IMR-90 (cell line): Measurements from ENCODE around the gene MOB2.

Experiments used
- RFX5 ChIP-seq: IDR thresholded peaks from 2 replicates; pipeline ENCODE4 v1.8.0; 2012; ENCODE audit warnings: low read depth, mild to moderate bottlenecking, low read length, moderate library complexity
- TF ChIP-seq, protein P1 (sequence below): conservative IDR thresholded peaks from 2 replicates; pipeline ENCODE4 v1.5.1; 2012; ENCODE audit warnings: mild to moderate bottlenecking, low read depth, low read length, improper control_type of control experiment

DNA sequence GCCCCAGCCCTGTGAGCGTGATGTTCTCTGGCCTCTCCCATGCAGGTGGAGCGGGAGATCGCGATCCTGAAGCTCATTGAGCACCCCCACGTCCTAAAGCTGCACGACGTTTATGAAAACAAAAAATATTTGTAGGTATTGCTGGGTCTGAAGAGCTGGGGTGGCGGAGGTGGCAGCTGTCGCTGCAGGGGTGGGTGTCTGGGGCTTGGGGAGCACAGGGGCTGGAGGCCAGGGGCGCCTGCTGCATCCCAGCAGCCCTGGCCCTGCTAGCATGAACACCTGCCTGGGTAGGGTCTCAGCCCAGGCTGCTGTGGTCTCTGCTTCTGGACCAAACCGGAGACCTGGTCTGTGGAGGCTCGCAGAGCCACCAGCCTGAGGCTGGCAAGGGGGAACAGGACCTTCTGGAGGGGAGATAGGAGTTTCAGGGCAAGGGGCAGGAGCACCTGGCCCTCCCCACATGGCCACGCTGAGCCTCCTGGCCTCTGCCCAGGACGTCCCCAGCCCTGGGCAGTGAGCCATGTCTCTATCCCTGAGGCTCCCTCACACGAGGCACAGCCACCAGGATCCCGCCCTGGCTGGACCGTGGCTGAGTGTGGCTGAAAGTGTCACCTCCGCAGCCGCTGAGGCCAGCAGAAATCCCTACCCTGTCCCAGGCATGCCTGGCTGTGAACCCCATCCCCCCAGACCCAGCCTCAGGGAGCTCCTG, 48.2 kb downstream of the MOB2 start:
- TF ChIP-seq, protein P1, sequence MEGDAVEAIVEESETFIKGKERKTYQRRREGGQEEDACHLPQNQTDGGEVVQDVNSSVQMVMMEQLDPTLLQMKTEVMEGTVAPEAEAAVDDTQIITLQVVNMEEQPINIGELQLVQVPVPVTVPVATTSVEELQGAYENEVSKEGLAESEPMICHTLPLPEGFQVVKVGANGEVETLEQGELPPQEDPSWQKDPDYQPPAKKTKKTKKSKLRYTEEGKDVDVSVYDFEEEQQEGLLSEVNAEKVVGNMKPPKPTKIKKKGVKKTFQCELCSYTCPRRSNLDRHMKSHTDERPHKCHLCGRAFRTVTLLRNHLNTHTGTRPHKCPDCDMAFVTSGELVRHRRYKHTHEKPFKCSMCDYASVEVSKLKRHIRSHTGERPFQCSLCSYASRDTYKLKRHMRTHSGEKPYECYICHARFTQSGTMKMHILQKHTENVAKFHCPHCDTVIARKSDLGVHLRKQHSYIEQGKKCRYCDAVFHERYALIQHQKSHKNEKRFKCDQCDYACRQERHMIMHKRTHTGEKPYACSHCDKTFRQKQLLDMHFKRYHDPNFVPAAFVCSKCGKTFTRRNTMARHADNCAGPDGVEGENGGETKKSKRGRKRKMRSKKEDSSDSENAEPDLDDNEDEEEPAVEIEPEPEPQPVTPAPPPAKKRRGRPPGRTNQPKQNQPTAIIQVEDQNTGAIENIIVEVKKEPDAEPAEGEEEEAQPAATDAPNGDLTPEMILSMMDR = no peak
- TF ChIP-seq RFX5 = no peak
